Mesodermal cell (in vitro differentiated cells): ENCODE results near the gene TNS1.

ENCODE experiments used
- H3K27ac ChIP-seq: 2 replicates; pipeline ENCODE4 v1.7.0; 2013; ENCODE audit warnings: mild to moderate bottlenecking, low read depth, low read length, moderate library complexity; ENCODE audit not compliant: severe bottlenecking
- H3K36me3 ChIP-seq: 2 replicates; pipeline ENCODE4 v1.7.1; 2013; ENCODE audit warnings: mild to moderate bottlenecking, low read length, moderate library complexity; ENCODE audit not compliant: control insufficient read depth, insufficient read depth
- H3K4me1 ChIP-seq: one replicate; pipeline ENCODE4 v1.7.1; 2013; ENCODE audit warnings: mild to moderate bottlenecking, low read length; ENCODE audit not compliant: insufficient read depth, control insufficient read depth, poor library complexity, severe bottlenecking
- H3K4me3 ChIP-seq: 2 replicates; pipeline ENCODE4 v1.7.0; 2013; ENCODE audit warnings: low read length, control low read depth, mild to moderate bottlenecking; ENCODE audit not compliant: insufficient read depth, poor library complexity, severe bottlenecking; ENCODE audit errors: extremely low read depth
- H3K9me3 ChIP-seq: 2 replicates; pipeline ENCODE4 v1.7.1; 2013; ENCODE audit warnings: mild to moderate bottlenecking, low read length, moderate library complexity; ENCODE audit not compliant: control insufficient read depth
- WGBS, 2 experiments: methylation state at CpG; one replicate each; pipeline ENCODE4 v1.1.5; 2013; ENCODE audit warnings: missing lambda C conversion rate in 2 of 2; ENCODE audit not compliant: insufficient coverage in 2 of 2; 5-methylcytosine and 5-hydroxymethylcytosine counted together

Gene TNS1

DNA sequence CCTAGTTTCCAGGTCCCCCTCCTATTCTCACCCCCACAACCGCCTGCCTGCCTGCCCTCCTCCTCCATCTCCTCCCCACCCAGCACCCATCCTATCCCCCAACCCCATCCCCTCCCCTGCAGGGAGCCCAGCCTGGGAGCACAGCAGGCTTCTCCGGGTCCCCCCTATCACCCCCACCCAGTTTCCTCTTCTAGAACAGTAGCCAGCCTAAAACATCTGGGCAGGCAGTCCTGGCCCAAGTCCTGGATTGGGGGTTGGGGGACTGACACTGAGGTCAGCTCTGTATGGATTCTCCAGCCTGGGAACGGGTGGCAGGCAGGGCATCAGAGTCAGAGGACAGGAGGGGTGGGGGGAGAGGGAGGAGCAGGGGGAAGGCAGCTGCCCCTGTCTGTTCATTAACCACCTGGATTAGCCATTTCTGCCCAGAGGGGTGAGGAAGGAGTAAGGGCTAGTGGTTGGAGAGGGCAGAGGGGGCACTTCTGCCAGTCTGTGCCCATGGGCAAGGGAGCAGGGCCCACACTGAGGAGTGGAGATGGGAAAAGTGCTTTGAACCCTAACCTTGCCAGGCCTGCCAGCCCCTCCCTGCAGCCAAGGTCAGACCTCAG lies 60.0 kb downstream of the TNS1 start:
- no peak overlapping the region for H3K27ac ChIP-seq
- H3K9me3 ChIP-seq, result no peaks in the 10 kb centered on the region
- 87% methylated on average over 2 of the region's 3 CpGs; no CpG with 5 or more reads in 1 of the 2 experiments for WGBS, 2 experiments
- no peak overlapping the region for H3K4me3 ChIP-seq
- peaks cover 32% of the 10 kb centered on the region for H3K4me1 ChIP-seq
- peaks cover 3% of the 10 kb centered on the region for H3K36me3 ChIP-seq

DNA sequence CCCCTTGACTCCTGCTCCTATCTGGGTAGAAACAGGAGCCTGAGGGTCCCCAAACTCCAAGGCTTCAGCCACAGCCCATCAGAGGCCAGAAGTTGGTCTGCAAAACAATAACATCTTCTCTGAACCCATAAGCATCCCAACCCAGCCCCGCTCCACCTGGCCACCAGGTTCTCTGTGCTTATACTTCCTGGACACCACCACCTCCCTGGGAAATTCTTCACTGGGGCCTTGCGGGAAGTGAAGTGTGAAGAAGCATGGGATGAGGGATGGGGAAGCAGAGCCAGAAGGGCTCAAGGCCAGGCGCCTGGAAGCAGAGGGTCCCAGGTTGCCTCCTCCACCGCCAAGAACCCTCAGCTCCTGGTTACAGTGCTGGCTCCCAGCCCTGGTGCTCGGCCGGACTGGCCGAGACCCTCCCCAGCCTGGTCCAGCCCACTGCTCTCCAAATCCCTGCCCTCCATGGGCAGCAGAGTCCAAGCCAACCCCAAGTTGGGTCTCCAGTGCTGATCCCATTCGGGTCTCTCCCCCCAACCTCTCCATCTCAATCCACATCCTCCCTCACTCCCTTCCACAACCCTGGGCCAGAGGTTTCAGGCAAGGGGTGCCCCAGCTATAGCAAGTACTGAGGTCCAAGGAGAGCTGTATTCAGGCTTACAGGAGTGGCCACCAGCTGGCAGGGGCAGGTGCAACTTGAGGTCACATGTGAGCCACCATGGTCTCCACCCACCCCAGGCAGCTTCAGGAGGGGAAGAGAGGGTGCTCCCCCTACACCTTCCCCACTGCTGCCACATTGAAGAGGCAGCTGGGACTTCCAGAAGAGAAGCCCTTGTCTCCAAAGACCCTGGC lies 60.7 kb downstream of the TNS1 start:
- Histone ChIP-seq H3K9me3 (no peaks in the 10 kb centered on the region), H3K4me3 (no peak overlapping the region), H3K36me3 (peaks cover 3% of the 10 kb centered on the region), H3K27ac (no peak overlapping the region), H3K4me1 (peaks cover 40% of the 10 kb centered on the region)
- 95 to 100% methylated on average over 1 to 6 of the region's 8 CpGs for WGBS, 2 experiments

DNA sequence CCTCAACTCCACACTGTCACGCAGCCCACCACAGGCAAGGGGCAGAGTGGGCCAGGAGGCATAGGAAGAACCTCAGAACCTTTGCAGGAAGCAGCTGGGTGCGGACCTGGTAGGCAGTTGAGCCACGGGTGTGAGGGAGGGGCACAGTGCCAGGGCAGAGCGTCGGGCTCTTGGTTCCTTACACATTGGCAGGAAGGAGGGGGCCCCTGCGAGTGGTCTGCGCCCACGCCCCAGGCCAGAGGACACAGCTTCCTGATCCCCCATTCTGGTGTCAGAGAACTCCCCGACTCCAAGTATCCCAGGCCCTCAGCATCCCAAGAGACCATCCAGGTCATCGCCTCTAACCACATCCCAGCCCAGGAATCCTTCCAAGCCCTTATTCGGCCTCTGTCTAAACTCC lies 61.5 kb downstream of the TNS1 start:
- no peaks in the 10 kb centered on the region for H3K9me3 ChIP-seq
- WGBS, 2 experiments, result 94 to 95% methylated on average over 10 of the region's 11 CpGs
- no peak overlapping the region for H3K4me3 ChIP-seq
- no peak overlapping the region for H3K27ac ChIP-seq
- peaks cover 47% of the 10 kb centered on the region for H3K4me1 ChIP-seq
- H3K36me3 ChIP-seq, result peaks cover 3% of the 10 kb centered on the region

DNA sequence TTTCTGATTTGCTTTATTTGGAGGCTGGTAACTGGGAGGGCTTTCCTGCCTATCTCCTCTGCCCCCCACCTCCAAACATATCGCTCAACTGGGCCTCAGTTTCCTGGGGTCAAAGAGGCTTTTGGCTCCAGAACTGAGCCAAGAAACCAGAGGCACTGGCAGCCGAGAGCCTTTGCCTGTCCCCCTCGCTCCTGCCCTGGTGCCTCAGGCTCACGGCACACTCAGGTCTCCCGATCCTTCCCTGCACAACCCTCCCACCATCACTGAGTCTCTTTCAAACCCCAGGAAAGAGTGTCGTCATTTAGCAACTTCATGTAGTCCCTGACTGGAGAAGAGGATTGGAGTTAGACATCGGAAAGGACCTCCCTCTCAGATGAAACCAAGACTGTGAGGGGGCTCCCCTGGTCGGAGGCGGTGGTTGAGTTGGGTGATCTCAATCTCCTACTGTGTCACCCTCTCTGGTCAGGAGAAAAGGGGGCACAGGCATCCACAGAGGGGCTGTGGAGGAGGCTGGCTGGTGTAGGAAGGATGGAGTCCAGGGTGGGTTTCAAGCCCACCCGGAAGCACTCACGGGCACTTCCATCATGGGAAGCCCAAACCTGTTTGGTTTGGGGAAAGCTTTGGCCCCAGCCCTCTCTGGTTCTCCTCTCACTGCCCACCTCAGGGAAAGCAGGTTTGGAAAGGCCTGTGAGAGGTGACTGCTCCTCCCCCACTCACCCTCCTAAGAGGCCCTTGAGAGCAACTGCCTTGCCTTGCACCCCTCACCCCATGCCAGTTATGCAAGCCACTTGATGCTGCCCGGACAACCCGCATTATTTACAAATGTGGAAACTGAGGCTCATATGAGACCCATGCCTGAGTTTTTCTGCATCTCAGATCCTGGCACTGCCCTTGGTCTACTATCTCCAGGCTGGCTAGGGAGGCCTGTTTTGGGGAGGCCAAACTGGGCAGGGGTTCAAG lies 62.3 kb downstream of the TNS1 start:
- peaks cover 3% of the 10 kb centered on the region for H3K36me3 ChIP-seq
- H3K9me3 ChIP-seq, result no peaks in the 10 kb centered on the region
- 94 to 97% methylated on average over 7 to 9 of the region's 13 CpGs for WGBS, 2 experiments
- H3K4me3 ChIP-seq, result no peak overlapping the region
- H3K4me1 ChIP-seq, result peaks cover 55% of the 10 kb centered on the region
- H3K27ac ChIP-seq, result no peak overlapping the region

DNA sequence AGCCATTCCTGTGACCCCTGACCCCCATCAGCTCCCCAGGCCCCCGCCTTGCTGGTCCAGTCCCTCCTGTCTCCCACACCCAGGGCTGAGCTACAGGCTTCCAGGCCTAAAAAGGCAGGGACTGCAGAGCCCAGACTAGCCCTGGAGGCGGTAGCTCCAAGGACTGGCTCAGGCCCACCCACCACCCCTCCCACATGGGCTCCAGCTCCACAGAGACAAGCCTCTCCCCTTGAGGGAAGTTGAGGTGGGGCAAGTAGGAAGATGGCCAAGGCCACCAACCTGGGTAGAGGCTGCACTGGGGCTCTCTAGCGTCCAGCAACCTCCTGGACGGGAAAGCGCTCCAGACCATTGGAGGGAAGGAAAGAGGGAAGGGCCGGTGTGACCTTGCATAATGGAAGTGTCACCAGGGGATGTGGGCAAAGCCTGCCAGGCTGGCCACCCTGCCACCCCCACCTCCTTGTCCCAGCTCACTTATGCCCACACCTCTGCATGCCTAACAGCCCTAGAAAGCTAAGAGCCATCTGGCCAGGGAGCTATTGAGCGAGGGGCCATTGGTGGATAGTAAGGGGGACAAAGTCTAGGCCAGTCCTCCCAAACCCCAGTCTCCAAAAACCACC lies 63.1 kb downstream of the TNS1 start:
- H3K9me3 ChIP-seq, result no peaks in the 10 kb centered on the region
- 88 to 100% methylated on average over 2 to 3 of the region's 7 CpGs for WGBS, 2 experiments
- peaks cover 3% of the 10 kb centered on the region for H3K36me3 ChIP-seq
- no peak overlapping the region for H3K4me3 ChIP-seq
- peaks cover 61% of the 10 kb centered on the region for H3K4me1 ChIP-seq
- H3K27ac ChIP-seq, result no peak overlapping the region

DNA sequence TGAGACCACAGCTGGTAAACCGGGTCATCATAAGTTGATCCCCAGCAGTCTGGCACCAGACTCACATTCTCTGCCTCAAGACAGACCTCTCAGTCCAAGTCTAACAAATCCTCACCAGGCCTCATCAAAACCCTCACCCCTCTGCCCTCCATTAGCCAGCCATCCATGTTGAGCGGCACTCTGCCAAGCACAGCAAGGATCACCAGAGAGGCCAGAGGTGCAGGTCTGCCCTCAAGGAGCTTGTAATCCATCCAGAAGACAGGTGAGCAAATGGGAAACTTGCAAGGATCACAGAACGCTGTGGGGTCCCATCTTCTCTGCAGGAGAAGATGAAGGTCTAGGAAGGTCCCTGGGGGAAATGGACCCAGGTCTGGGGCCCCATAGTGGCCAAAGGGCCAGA lies 63.6 kb downstream of the TNS1 start:
- peaks cover 3% of the 10 kb centered on the region for H3K36me3 ChIP-seq
- no peak overlapping the region for H3K27ac ChIP-seq
- H3K4me3 ChIP-seq, result no peak overlapping the region
- WGBS, 2 experiments, result 88% methylated on average over 2 of the region's 3 CpGs; no CpG with 5 or more reads in 1 of the 2 experiments
- peaks cover 61% of the 10 kb centered on the region for H3K4me1 ChIP-seq
- no peaks in the 10 kb centered on the region for H3K9me3 ChIP-seq

DNA sequence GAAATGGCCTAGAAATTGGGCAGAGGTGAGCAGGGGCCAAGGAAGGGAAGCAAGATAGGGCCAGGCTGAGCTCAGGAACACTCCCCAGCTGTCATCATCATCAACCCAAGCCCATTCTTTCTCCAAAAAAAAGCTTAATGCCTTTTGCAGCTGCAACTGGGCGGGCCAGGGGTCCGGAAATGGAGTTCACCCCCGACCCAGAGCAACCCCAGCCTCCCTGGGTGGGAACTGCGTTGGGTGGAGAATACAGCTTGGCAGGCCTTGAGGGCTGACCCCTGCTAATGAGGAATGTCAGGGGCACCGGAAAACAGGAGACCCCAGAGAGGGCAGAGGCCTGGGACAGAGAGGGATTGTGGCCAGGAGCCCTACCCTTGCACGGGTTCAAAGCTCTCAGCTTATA lies 64.8 kb downstream of the TNS1 start:
- Histone ChIP-seq H3K4me3 (no peak overlapping the region), H3K27ac (no peak overlapping the region), H3K4me1 (peaks cover 61% of the 10 kb centered on the region), H3K36me3 (peaks cover 3% of the 10 kb centered on the region), H3K9me3 (no peaks in the 10 kb centered on the region)
- 91 to 95% methylated on average over 5 of the region's 6 CpGs for WGBS, 2 experiments

DNA sequence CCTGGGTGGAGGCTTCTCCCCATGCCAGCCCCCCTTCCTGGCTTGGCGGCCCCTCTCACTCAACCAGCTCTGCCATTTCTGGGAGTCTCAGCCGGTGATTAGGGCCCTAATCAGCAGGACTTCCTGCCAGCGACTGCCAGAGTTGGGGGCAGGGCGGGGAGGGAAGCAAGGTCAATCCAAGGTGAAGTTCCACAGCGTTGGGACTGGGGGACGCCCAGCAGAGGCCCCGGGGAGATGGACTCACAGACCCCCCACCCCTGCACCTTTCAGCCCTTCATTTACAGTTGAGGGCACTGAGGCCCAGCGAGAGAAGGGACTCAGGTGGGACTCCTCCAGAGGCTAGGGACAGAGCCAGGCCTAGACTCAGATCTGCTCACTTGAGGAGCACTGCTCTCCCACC lies 65.3 kb downstream of the TNS1 start:
- Histone ChIP-seq H3K36me3 (peaks cover 3% of the 10 kb centered on the region), H3K9me3 (no peaks in the 10 kb centered on the region), H3K4me3 (no peak overlapping the region), H3K4me1 (peaks cover 59% of the 10 kb centered on the region), H3K27ac (no peak overlapping the region)
- WGBS, 2 experiments, result 37 to 67% methylated on average over 2 to 4 of the region's 8 CpGs

DNA sequence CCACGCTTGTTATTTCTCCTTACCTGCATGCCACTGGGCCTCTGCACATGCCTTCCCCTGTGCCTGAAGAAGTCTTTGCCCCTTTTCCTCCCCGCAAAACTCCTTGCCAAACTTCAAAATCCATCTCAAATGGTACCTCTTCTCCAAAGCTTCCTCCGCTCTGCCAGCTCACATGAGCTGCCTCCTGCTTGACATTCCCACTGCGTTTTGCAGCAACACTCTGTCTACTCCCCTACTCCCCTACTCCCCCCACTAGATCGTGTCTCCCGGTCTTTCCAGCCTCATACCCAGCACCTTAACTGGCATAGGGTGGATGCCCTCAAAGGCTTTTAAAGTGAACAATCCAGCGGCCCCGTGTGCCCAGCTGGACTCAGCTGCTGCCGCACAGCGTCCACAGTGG lies 65.8 kb downstream of the TNS1 start:
- H3K36me3 ChIP-seq, result peaks cover 3% of the 10 kb centered on the region
- H3K9me3 ChIP-seq, result no peaks in the 10 kb centered on the region
- 79% methylated on average over 9 to 10 of the region's 10 CpGs for WGBS, 2 experiments
- peaks cover 59% of the 10 kb centered on the region for H3K4me1 ChIP-seq
- no peak overlapping the region for H3K4me3 ChIP-seq
- no peak overlapping the region for H3K27ac ChIP-seq
